Stimulated activated CD4-positive, alpha-beta T cell treated with anti-CD3 and anti-CD28 coated beads, Interleukin-1b, Interleukin-23, amount 100 ng/mL, for 24 hours (primary cell): Measurements from ENCODE around the gene CCSAP.

Experiments used
- DNase-seq, 4 experiments: peaks; one replicate each; pipeline ENCODE4 v3.0.0-alpha.2; 2020; ENCODE audit warnings: low read depth in 4 of 4, low spot score in 1 of 4

Gene CCSAP

DNA sequence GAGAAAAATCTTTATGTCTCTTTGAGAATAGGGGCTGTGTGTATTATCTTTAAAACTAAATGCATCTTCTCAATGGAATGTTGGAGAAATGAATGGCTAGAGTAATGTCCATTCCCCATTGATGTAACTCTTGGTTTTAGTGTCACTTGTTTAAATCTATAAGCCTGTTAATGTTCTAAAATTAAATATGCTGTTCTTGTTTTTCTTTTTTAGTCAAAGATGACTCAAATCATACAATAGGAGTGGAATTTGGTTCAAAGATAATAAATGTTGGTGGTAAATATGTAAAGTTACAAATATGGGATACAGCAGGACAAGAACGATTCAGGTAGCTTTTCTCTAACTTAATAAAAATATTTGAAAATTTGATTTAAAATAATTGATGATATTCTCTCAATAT is 54.3 kb downstream of the CCSAP start:
- DNase-seq, result no peak

DNA sequence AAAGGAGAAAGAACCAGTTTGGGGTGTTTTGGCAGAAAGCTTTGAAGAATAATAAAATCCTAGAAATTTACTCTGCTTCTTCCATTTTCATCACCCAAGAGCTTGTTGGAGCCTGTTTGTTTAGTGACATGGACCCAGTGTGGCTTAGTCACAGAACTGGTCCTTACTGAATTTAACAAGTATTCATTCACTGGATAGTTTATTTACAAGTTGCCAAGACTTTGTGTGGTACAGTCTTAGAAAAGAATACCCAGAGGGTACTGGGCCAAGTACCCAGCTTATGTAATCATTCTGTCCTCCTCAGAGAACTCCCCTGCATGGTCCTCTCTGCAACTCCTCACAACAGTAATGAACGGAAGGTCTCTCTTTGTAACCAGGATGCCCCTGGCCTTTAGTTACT is 55.6 kb downstream of the CCSAP start:
- no peak for DNase-seq

DNA sequence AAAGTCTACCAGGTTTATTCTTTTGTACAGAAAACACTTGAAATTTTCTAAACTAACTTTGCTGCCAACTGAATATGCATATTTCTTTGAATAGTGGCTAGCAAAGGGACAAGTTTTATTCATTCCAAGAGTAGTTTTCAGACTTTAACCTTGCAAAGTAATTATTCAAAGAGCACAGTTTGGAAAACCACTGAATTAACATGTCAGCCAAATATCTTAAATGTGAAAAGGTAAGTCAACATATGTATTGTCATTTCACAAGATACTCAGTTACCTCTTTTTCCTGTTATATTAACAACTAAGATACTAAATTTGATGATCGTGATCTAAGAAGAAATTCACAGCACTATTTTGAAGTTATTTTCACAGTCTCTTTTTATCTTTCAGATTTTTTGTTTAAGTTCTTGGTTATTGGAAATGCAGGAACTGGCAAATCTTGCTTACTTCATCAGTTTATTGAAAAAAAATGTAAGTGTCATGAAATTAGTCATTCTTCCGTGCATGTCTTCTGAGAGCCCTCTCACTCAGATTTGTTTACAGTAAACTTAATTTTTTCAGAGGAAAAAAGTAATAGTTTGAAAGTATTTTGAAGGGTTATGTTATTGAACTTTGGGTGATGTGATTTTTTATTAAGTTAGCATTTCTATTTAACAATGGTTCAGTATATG is 56.6 kb downstream of the CCSAP start:
- DNase-seq, result no peak

GRCh38 chr1:229285440-229285839 is 57.4 kb downstream of the CCSAP start:
- no peak for DNase-seq

DNA sequence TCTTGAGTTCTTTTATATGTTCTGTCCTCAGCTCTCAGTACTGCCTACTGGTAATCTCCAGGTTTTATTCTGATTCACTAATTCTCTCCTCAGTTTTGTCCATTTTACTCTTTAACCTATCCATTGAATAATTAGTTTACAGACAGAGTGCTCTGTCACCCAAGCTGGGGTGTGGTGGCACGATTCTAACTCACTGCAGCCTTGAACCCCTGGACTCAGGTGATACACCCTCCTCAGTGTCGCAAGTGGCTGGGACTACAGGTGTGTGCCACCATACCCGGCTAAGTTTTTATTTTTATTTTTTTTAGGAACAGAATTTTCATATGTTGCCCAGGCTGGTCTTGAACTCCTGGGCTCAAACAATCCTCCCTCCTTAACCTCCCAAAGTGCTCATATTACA is 58.0 kb downstream of the CCSAP start:
- DNase-seq, result no peak

DNA sequence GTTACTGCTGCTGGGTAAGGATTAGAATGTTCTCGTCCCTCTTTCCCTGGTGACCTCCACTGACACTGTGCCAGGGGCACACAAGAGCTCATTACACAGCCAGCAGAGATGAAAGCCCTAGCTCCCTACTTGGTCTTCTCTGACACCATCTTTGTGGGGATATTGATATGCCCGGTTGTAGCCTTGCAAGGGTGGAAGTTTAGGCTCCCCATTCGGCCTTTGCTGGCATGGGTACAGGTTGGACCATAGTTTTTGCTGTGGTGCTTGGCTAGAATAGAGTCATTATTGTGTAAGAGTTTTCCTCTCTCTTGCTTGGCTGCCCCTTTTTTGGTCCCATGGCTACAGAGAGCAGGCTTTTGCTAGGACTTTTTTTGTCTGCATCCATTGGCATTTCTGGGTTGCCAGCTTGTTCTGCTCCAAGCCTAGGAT is 59.6 kb downstream of the CCSAP start:
- no peak for DNase-seq

DNA sequence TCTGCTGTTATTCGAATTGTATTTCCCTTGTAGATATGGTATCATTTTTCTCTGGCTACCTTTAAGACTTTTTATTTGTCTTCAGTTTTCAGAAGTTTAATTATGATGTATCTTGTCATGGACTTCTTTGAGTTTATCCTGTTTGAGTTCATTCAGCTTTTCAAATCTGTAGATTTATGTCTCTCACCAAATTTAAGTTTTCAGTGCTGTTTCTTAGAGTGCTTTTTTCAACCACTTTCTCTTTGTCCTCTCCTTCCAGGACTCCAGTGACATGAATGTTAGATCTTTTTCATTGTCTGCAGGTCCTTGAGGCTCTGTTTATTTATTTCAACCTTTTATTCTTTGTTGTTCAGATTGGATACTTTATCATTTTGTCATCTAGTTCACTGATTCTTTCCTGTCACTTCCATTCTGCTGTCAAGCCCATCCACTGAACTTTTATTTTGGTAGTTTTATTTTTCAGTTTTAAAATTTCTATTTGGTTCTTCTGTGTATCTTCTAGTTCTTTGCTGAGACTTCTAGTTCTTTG is 60.5 kb downstream of the CCSAP start:
- DNase-seq, result no peak

GRCh38 chr1:229281339-229281926 is 61.4 kb downstream of the CCSAP start:
- no peak for DNase-seq

- DNase-seq, result no peak
These were observed 61.9 kb downstream of the CCSAP start for GRCh38 chr1:229280921-229281320.

DNA sequence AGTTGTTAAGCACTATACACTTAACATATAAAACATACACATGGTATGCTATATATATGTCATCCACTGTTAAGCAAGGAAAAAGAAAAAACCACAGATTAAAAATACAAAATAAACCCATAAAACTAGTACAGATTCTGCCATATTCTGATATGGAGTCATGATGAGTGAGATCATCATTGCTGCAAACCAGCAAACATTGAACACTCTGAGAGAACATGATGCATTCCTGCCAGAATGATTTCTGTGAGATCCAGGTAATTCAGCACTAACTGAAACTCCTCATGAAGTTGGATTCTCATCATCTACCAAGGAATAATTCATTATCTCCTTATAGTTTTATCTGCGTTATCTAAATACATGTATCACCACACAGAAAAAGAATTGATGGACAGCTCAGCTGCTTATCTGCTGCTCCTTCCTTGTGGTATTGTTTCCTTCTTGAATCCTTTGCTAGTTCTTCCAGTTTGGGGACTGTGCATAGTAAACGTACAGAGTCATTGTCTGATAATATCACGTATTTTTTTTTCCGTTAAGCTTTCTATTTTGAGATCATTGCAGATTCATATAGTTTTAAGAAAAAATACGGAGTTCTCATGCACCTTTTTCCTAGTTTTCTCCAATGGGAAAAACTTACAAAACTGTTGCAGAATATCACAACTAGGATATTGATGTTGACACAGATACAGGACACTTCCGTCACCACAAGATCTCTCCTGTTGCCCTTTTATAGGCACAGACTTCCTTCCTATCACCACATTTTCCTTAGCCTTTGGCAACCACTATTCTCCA is 62.6 kb downstream of the CCSAP start:
- DNase-seq, result no peak

DNA sequence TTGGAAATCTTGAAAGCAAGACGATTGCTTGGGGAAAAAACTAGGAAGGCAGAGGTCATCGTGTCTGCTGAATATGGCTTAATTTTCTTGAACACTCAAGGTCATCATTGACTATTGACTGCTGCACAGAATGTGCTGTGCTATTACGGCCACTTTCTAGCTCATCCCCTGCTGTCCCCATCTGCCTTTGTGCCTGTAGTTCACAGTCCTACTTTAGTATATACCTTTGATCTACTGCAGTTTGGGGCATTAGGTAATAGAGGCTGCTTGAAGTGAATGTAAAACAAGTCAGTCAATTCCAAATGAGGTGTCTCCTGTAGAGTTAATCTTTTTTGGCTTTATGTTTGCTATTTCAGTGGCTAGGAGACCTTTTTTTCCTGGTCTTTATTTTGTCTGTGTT is 63.6 kb downstream of the CCSAP start:
- no peak for DNase-seq

DNA sequence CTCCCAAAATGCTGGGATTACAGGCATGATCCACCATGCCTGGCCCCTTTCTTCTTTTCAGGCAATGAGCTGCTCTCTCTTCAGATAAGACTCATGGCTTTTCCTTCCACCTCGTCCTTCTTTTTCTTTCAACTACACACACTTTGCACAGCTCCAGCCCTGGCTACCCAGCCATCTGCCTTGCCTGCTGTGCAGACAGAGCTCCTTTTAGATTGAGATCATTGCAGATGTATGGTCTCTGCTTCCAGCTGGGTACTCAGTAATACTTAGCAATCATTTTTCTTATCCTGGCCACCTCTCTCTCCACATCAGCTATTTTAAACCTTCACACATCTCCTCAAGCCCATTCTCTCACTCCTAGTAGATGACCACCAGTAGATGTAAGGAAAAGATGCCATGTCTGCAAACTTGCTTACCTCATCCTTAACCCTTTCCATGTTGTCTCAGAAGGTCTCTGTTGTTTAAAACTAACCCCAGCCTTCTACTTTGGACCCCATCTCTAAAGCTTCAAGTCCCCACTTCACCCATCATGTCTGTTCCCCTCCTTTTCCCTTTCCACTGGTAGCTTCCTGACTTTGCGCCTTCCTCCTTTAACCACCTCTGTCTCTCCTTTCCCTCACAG is 64.6 kb downstream of the CCSAP start:
- DNase-seq, result no peak

DNA sequence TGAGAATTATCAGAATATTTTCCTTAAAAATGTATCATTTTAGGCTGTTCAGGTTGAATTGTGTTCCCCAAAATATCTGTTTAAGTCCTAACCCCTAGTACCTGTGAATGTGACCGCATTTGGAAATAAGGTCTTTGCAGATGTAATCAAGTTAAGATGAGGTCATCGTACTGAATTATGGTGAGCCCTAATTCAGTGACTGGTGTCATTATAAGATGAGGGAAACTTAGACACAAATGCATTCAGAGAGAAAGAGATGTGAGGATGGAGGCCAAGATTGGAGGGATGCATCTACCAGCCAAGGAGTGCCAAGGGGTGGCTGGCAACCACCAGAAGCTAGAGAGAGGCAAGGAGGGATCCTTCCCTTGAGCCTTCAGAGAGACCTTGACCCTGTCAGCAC is 67.8 kb downstream of the CCSAP start:
- no peak for DNase-seq

DNA sequence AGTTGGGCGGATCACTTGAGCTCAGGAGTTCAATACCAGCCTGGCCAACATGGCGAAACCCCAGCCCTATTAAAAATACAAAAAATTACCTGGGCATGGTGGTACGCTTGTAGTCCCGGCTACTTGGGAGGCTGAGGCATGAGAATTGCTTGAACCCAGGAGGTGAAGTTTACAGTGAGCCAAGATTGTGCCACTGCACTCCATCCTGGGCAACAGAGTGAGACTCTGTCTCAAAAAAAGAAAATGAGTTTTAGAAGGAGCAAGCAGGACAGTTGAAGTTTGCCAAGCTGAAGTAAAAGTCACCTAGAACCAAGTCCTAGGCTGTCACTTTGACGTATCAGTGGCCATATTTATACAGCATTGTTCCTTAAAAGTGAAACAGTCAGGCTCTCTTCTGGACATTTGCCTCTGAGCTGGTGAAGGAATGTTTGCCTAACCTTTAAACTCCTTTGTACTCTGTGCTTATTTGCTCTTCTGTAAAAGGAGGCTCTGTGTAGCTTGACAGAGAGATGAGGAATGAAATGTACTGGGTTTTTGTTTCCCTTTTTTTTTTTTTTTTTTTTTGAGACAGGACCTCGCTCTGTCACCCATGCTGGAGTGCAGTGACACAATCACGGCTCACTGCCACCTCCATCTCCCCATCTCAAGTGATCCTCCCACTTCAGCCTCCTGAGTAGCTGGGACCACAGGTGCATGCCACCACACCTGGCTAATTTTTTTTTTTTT is 69.2 kb downstream of the CCSAP start:
- DNase-seq, result no peak

- DNase-seq, result no peak
These were observed 70.4 kb downstream of the CCSAP start for GRCh38 chr1:229272164-229273158.

DNA sequence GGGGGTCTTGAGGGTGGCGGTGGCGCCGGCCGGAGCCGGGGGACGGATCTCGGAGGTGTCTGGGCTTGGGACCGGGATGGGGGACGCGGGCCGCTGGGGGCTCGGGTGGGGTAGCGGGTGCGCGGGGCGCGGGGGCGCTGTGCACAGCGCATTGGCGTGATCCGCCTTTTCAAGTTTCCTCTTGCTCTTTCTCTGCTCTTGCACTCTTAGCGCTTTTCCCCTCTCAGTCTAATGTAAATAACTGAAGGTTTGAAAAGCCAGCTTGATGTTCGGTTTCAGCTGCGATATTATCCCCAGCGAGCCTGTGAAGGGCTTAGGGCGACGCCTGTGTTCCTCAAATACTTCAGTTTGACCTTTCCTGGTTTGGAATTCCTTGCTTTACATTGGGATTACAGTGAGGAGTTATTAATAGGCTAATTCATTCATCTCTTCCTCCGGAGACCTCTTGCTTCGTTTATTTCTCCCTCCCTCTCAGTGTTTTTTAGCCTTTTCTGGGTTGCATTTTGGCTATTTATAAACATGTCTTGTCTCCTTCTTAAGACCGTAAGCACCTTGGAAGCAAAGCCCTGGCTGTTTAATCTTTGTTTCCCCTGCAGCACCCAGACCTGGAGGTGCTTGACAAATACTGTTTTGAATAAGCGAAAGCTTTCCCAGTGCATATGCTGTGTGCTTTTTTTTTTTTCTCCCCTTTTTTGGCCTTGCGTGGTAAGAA is 71.2 kb downstream of the CCSAP start:
- no peak for DNase-seq
